ENCODE data around the gene KCNJ15.

Gene KCNJ15

GRCh38 chr21:38329162-38329561, 72.4 kb downstream of the KCNJ15 start:
- DNase-seq (ENCODE audit: low read depth) = no peak
- H3K4me3 ChIP-seq (ENCODE audit: low read depth, low read length) = no peak overlapping the region
- TF ChIP-seq, protein P1, sequence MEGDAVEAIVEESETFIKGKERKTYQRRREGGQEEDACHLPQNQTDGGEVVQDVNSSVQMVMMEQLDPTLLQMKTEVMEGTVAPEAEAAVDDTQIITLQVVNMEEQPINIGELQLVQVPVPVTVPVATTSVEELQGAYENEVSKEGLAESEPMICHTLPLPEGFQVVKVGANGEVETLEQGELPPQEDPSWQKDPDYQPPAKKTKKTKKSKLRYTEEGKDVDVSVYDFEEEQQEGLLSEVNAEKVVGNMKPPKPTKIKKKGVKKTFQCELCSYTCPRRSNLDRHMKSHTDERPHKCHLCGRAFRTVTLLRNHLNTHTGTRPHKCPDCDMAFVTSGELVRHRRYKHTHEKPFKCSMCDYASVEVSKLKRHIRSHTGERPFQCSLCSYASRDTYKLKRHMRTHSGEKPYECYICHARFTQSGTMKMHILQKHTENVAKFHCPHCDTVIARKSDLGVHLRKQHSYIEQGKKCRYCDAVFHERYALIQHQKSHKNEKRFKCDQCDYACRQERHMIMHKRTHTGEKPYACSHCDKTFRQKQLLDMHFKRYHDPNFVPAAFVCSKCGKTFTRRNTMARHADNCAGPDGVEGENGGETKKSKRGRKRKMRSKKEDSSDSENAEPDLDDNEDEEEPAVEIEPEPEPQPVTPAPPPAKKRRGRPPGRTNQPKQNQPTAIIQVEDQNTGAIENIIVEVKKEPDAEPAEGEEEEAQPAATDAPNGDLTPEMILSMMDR (IDR thresholded peaks at IDR 0.05; ENCODE audit: low read depth, low read length, missing control alignments) = no peak

- TF ChIP-seq, protein P1 (IDR thresholded peaks at IDR 0.05; ENCODE audit: low read depth, low read length, missing control alignments) = no peak
- no peak overlapping the region for H3K4me3 ChIP-seq (ENCODE audit: low read depth, low read length)
- no peak for DNase-seq (ENCODE audit: low read depth)
These were observed 73.9 kb downstream of the KCNJ15 start for GRCh38 chr21:38330666-38331065.

GRCh38 chr21:38333301-38334272, 76.8 kb downstream of the KCNJ15 start:
- DNase-seq (ENCODE audit: low read depth) = no peak
- TF ChIP-seq, protein P1 (IDR thresholded peaks at IDR 0.05; ENCODE audit: low read depth, low read length, missing control alignments) = peak; percentile 21

DNA sequence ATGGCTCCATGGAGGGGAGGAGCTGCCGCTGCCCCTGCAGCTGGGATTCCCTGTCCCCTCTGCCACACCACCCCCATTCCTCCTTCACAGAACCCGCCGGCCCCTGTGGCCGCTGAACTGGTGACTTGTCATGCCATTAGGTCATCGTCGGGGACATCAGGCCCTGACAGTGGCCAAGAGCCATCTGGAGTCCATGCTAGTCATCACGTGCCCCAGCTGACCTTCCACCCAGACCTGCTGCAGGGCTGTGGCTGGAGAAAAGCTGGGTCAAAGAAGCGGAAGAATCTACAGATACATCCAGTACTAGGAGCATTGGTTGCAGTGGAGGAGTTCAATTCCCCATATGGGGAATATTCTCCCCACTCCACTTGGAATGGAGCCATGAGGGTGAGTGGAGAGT, 78.1 kb downstream of the KCNJ15 start:
- TF ChIP-seq, protein P1 (IDR thresholded peaks at IDR 0.05; ENCODE audit: low read depth, low read length, missing control alignments) = no peak
- DNase-seq (ENCODE audit: low read depth) = no peak
- no peak overlapping the region for H3K4me3 ChIP-seq (ENCODE audit: low read depth, low read length)

More at GRCh38 chr21:38333301-38334272, 76.8 kb downstream of the KCNJ15 start:
- no peak overlapping the region for H3K4me3 ChIP-seq (ENCODE audit: low read depth, low read length)

DNA sequence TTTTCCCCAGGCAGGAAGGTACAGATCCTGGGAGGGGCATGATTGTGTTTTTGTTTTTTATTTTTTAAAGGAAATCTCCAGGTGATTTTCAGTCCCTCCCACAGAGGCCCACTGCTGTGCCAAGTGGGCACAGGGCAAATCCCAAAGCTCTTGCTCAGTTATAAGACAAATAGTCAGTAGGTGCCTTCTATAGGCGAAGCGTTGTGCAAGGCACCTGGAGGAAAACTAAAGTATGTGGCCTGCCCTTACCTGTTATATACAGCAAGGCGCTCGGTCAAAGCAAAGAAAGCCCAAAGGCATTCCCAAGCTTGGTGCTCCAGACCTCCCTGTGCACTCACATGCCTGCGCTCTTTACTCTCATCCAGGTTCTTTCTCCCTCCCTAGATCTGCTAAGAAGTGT, 81.0 kb downstream of the KCNJ15 start:
- DNase-seq (ENCODE audit: low read depth) = no peak
- TF ChIP-seq, protein P1 (IDR thresholded peaks at IDR 0.05; ENCODE audit: low read depth, low read length, missing control alignments) = no peak
- no peak overlapping the region for H3K4me3 ChIP-seq (ENCODE audit: low read depth, low read length)

DNA sequence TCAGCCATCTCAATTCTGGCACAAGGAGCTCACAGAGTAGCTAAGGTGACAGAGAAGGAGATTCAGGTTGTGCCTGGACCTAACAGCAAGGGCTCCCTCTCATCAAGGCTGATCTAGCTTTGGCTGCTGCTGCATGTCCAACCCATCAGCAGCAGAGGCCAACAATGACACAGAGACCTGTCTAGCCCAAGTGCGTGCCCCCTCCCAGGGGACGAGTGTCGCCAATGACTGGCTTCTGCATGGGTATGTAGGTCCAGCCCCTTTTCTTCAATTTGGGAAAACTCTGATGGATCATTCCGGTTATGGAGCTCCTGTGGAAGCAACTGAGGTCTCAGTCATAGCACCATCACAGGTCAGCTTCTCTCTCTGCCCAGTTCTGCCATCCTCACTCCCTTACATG, 83.3 kb downstream of the KCNJ15 start:
- TF ChIP-seq, protein P1 (IDR thresholded peaks at IDR 0.05; ENCODE audit: low read depth, low read length, missing control alignments) = no peak
- DNase-seq (ENCODE audit: low read depth) = no peak
- no peak overlapping the region for H3K4me3 ChIP-seq (ENCODE audit: low read depth, low read length)

Measured in GM12864 (cell line).